GM23338 (cell line): ENCODE results near the gene A1BG. TPM values are rescaled to one million over a fixed set of nuclear protein-coding genes. Genes with fewer than 3 reads are reported as not detected.
A peak's percentile ranks its signal among the peaks of the same experiment; 100 is the strongest.

Source experiments
- ATAC-seq: fragments of 200-7000 bp; cut with Tn5 transposase; 3 replicates; pipeline ENCODE4 v1.9.1; 2020
- DNase-seq: peaks from one replicate; pipeline ENCODE4 v3.0.0-alpha.2; 2015; ENCODE audit warnings: low spot score
- H2AFZ ChIP-seq: fragments of 200-600 bp; sonication (generic); 2 replicates; pipeline ENCODE4 v1.8.0; 2016; ENCODE audit warnings: antibody characterized with exemption, mild to moderate bottlenecking, moderate library complexity
- H3F3A ChIP-seq: fragments of 200-600 bp; sonication (generic); replicated peaks from 2 replicates; pipeline ENCODE4 v1.8.0; 2017; ENCODE audit warnings: antibody characterized with exemption, mixed run types, low read depth
- H3K27ac ChIP-seq: fragments of 200-600 bp; sonication (generic); 2 replicates; pipeline ENCODE4 v1.6.1; 2016; ENCODE audit warnings: low read depth
- H3K27me3 ChIP-seq: fragments of 200-600 bp; sonication (generic); 2 replicates; pipeline ENCODE4 v1.8.0; 2016; ENCODE audit warnings: mild to moderate bottlenecking, mixed run types, moderate library complexity; ENCODE audit not compliant: insufficient read depth
- H3K36me3 ChIP-seq: fragments of 200-600 bp; sonication (generic); 2 replicates; pipeline ENCODE4 v1.8.0; 2016; ENCODE audit warnings: mild to moderate bottlenecking; ENCODE audit not compliant: insufficient read depth
- H3K4me1 ChIP-seq: fragments of 200-600 bp; sonication (generic); 2 replicates; pipeline ENCODE4 v1.8.0; 2016; ENCODE audit warnings: mild to moderate bottlenecking, moderate library complexity; ENCODE audit not compliant: insufficient read depth
- H3K4me2 ChIP-seq: fragments of 200-600 bp; sonication (generic); 2 replicates; pipeline ENCODE4 v1.7.1; 2017; ENCODE audit warnings: mixed run types
- H3K4me3 ChIP-seq: fragments of 200-600 bp; sonication (generic); 2 replicates; pipeline ENCODE4 v1.6.1; 2016; ENCODE audit warnings: mixed run types
- H3K79me2 ChIP-seq: fragments of 200-600 bp; sonication (generic); replicated peaks from 2 replicates; pipeline ENCODE4 v1.8.0; 2017; ENCODE audit warnings: mild to moderate bottlenecking; ENCODE audit not compliant: insufficient read depth
- H3K9me2 ChIP-seq: fragments of 200-600 bp; sonication (generic); 2 replicates; pipeline ENCODE4 v1.8.0; 2017; ENCODE audit not compliant: insufficient read depth
- H4K20me1 ChIP-seq: fragments of 200-600 bp; sonication (generic); replicated peaks from 2 replicates; pipeline ENCODE4 v1.8.0; 2017; ENCODE audit warnings: mild to moderate bottlenecking; ENCODE audit not compliant: insufficient read depth
- H3K27ac Mint-ChIP-seq: 2 replicates; pipeline ENCODE4 v1.8.0; 2020; ENCODE audit warnings: inconsistent platforms, mild to moderate bottlenecking, moderate library complexity, mixed read lengths
- H3K27me3 Mint-ChIP-seq: 3 replicates; pipeline ENCODE4 v1.8.0; 2022; ENCODE audit warnings: low read depth, mild to moderate bottlenecking, moderate library complexity, mixed read lengths, inconsistent platforms; ENCODE audit not compliant: insufficient read depth, poor library complexity
- H3K36me3 Mint-ChIP-seq: 3 replicates; pipeline ENCODE4 v1.8.0; 2021; ENCODE audit warnings: low read depth, mild to moderate bottlenecking, inconsistent platforms, moderate library complexity, mixed read lengths
- H3K4me1 Mint-ChIP-seq: 3 replicates; pipeline ENCODE4 v1.8.0; 2020; ENCODE audit warnings: mild to moderate bottlenecking, inconsistent platforms, mixed read lengths
- H3K4me3 Mint-ChIP-seq: 3 replicates; pipeline ENCODE4 v1.8.0; 2021; ENCODE audit warnings: moderate library complexity, mild to moderate bottlenecking, inconsistent platforms, mixed read lengths
- H3K9me3 Mint-ChIP-seq: 3 replicates; pipeline ENCODE4 v1.8.0; 2020; ENCODE audit warnings: moderate library complexity, mild to moderate bottlenecking, inconsistent platforms, mixed read lengths
- ETS1 ChIP-seq: IDR thresholded peaks from 2 replicates; pipeline ENCODE4 v1.6.1; 2016; ENCODE audit warnings: antibody characterized with exemption
- EZH2 ChIP-seq: fragments of 200-600 bp; sonication (generic); IDR thresholded peaks from one replicate; pipeline ENCODE4 v1.8.0; 2017; ENCODE audit warnings: antibody characterized with exemption, mild to moderate bottlenecking, low read depth; ENCODE audit not compliant: unreplicated experiment
- JUNB ChIP-seq: IDR thresholded peaks from one replicate; pipeline ENCODE4 v1.6.1; 2016; ENCODE audit warnings: antibody characterized with exemption; ENCODE audit not compliant: unreplicated experiment
- NANOG ChIP-seq: IDR thresholded peaks from 2 replicates; pipeline ENCODE4 v1.6.1; 2016; ENCODE audit warnings: antibody characterized with exemption, borderline replicate concordance
- STAT1 ChIP-seq: IDR thresholded peaks from one replicate; pipeline ENCODE4 v1.6.1; 2016; ENCODE audit warnings: antibody characterized with exemption; ENCODE audit not compliant: unreplicated experiment
- ZNF114 ChIP-seq: fragments of 250-450 bp; sonication (Bioruptor Pico); IDR thresholded peaks from 2 replicates; pipeline ENCODE4 v1.5.0; 2020; ENCODE audit warnings: mild to moderate bottlenecking, moderate library complexity
- ZNF462 ChIP-seq: fragments of 250-450 bp; sonication (Bioruptor Pico); IDR thresholded peaks from 2 replicates; pipeline ENCODE4 v1.5.0; 2020; ENCODE audit warnings: mild to moderate bottlenecking, moderate library complexity
- polyA plus RNA-seq: library from polyadenylated mRNA; unstranded; fragments of >200 nt; fragmentation: Nextera tagmentation; extraction: Ambion mirVana; gene quantifications from 2 replicates; pipeline ENCODE4 v1.2.1, GENCODE V29; 2016
- total RNA-seq: library from RNA; depleted of rRNA; stranded (reverse); fragments of >200 nt; shearing (Covaris generic); gene quantifications from 2 replicates; pipeline ENCODE4 v1.2.3, GENCODE V29; 2014
- TF ChIP-seq, protein P1 (sequence below), 2 experiments: fragments of 200-600 bp in 1 of 2; sonication (generic) in 1 of 2; conservative IDR thresholded peaks; 2 replicates each; pipeline versions ENCODE4 v1.5.1 to v1.6.1; 2016 to 2017; ENCODE audit warnings: antibody characterized with exemption in 2 of 2, low read depth in 2 of 2, mild to moderate bottlenecking in 2 of 2, moderate library complexity in 1 of 2

Gene A1BG
- total and polyA plus RNA-seq, 2 experiments from 2014 or later = 17.7 to 43.5 TPM

GRCh38 chr19:58332697-58333096 is 20.6 kb downstream of the A1BG start (continued):
- TF ChIP-seq EZH2 = no peak

DNA sequence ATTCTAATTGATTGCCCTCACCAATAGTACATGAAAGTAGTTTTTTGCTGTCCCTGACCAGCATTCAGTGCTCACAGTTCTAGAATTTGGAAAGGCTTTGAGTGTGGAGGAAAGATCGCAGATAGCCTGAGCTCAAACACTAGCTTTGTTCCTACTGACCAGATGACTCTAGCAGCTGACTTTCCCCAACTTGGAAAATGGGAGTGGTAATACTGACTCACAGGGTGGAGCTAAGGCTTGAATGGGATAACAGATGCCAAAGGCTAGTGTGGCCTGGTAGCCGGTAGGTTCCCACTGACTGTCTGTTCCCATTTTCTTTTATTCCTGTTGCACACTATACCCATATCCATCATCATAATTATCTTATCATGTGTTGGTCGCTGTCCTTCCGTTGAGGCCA is 22.8 kb downstream of the A1BG start:
- ATAC-seq (no peak), DNase-seq (peak; percentile 30)
- no peak for TF ChIP-seq ETS1
- H3K27ac Mint-ChIP-seq = no peak overlapping the region
- no peaks in the 10 kb centered on the region for H3K27me3 ChIP-seq
- no peak overlapping the region for H3K4me3 Mint-ChIP-seq
- H3K27ac ChIP-seq = no peak overlapping the region
- no peak overlapping the region for H3K4me2 ChIP-seq
- no peaks in the 10 kb centered on the region for H3K36me3 ChIP-seq
- H3K9me2 ChIP-seq = no peaks in the 10 kb centered on the region
- H3K4me1 ChIP-seq = peaks cover 10% of the 10 kb centered on the region; the same call in 1 of the 2 replicates
- H3K27me3 Mint-ChIP-seq = no peaks in the 10 kb centered on the region
- no peak overlapping the region for H3K4me3 ChIP-seq
- H3K79me2 ChIP-seq = peaks cover 8% of the 10 kb centered on the region
- peaks cover 2% of the 10 kb centered on the region; the same call in 1 of the 3 replicates for H3K4me1 Mint-ChIP-seq
- no peaks in the 10 kb centered on the region; the same call in 2 of the 3 replicates for H3K9me3 Mint-ChIP-seq
- no peak overlapping the region for H2AFZ ChIP-seq
- 0 out of 3 replicates have a peak, but pooled peaks cover 4% of the 10 kb centered on the region for H3K36me3 Mint-ChIP-seq
- H3F3A ChIP-seq = 0 out of 2 replicates have a peak, but pooled peaks cover 9% of the 10 kb centered on the region
- peaks cover 7% of the 10 kb centered on the region; the same call in 1 of the 2 replicates for H4K20me1 ChIP-seq

GRCh38 chr19:58328999-58329398 is 24.3 kb downstream of the A1BG start:
- Mint-ChIP-seq H3K4me3 (0 out of 3 replicates have a peak overlapping the region, but pooled peaks have one; percentile 22), H3K9me3 (no peaks in the 10 kb centered on the region; the same call in 2 of the 3 replicates), H3K36me3 (no peaks in the 10 kb centered on the region), H3K27me3 (no peaks in the 10 kb centered on the region), H3K27ac (no peak overlapping the region), H3K4me1 (peaks cover 2% of the 10 kb centered on the region; the same call in 1 of the 3 replicates)
- ATAC-seq (peak; percentile 9), DNase-seq (peak; percentile 83)
- no peak overlapping the region for H3K27ac ChIP-seq
- H3F3A ChIP-seq = 0 out of 2 replicates have a peak, but pooled peaks cover 9% of the 10 kb centered on the region
- no peaks in the 10 kb centered on the region for H3K36me3 ChIP-seq
- no peak overlapping the region for H2AFZ ChIP-seq
- peaks cover 12% of the 10 kb centered on the region for H3K79me2 ChIP-seq
- H4K20me1 ChIP-seq = peaks cover 7% of the 10 kb centered on the region; the same call in 1 of the 2 replicates
- no peak overlapping the region for H3K4me3 ChIP-seq
- TF ChIP-seq NANOG (no peak), JUNB (no peak), EZH2 (no peak), ZNF462 (no peak), ZNF114 (no peak), STAT1 (no peak), ETS1 (no peak)
- TF ChIP-seq, protein P1, sequence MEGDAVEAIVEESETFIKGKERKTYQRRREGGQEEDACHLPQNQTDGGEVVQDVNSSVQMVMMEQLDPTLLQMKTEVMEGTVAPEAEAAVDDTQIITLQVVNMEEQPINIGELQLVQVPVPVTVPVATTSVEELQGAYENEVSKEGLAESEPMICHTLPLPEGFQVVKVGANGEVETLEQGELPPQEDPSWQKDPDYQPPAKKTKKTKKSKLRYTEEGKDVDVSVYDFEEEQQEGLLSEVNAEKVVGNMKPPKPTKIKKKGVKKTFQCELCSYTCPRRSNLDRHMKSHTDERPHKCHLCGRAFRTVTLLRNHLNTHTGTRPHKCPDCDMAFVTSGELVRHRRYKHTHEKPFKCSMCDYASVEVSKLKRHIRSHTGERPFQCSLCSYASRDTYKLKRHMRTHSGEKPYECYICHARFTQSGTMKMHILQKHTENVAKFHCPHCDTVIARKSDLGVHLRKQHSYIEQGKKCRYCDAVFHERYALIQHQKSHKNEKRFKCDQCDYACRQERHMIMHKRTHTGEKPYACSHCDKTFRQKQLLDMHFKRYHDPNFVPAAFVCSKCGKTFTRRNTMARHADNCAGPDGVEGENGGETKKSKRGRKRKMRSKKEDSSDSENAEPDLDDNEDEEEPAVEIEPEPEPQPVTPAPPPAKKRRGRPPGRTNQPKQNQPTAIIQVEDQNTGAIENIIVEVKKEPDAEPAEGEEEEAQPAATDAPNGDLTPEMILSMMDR (conservative IDR thresholded peaks at IDR 0.05; ENCODE audit: low read depth in 2 of 2) = peak; percentile 61 to 76
- no peak overlapping the region for H3K4me2 ChIP-seq
- peaks cover 10% of the 10 kb centered on the region; the same call in 1 of the 2 replicates for H3K4me1 ChIP-seq
- H3K27me3 ChIP-seq = no peaks in the 10 kb centered on the region
- H3K9me2 ChIP-seq = no peaks in the 10 kb centered on the region
